Immature natural killer cell (primary cell): ENCODE data around the gene KRT4. TPM values are rescaled to one million over a fixed set of nuclear protein-coding genes. Genes with fewer than 3 reads are reported as not detected.

ENCODE experiments used
- DNase-seq, 3 donors: peaks; one replicate each; pipeline ENCODE4 v3.0.0; 2022; ENCODE audit warnings: mixed read lengths in 1 of 3
- H3K27ac Mint-ChIP-seq, 6 donors: one replicate each; pipeline ENCODE4 v1.8.0; 2020; ENCODE audit warnings: mixed read lengths in 6 of 6, mild to moderate bottlenecking in 5 of 6, inconsistent platforms in 4 of 6, moderate library complexity in 3 of 6
- H3K27me3 Mint-ChIP-seq, 3 donors: one replicate each; pipeline ENCODE4 v1.8.0; 2020 to 2021; ENCODE audit warnings: low read depth in 3 of 3, mild to moderate bottlenecking in 3 of 3, mixed read lengths in 3 of 3, moderate library complexity in 3 of 3, inconsistent platforms in 1 of 3
- H3K36me3 Mint-ChIP-seq, 3 donors: one replicate each; pipeline ENCODE4 v1.8.0; 2020; ENCODE audit warnings: mixed read lengths in 3 of 3, inconsistent platforms in 2 of 3, mild to moderate bottlenecking in 2 of 3
- H3K4me1 Mint-ChIP-seq, 2 donors: one replicate each; pipeline ENCODE4 v1.8.0; 2020; ENCODE audit warnings: inconsistent platforms in 2 of 2, mild to moderate bottlenecking in 2 of 2, mixed read lengths in 2 of 2, moderate library complexity in 1 of 2
- H3K4me3 Mint-ChIP-seq, 5 donors: one replicate each; pipeline ENCODE4 v1.8.0; 2020; ENCODE audit warnings: mild to moderate bottlenecking in 5 of 5, mixed read lengths in 5 of 5, inconsistent platforms in 3 of 5, moderate library complexity in 3 of 5
- H3K9me3 Mint-ChIP-seq, 6 donors: one replicate each; pipeline ENCODE4 v1.8.0; 2020; ENCODE audit warnings: mild to moderate bottlenecking in 6 of 6, mixed read lengths in 6 of 6, inconsistent platforms in 4 of 6, moderate library complexity in 3 of 6
- polyA plus RNA-seq, 3 donors: library from polyadenylated mRNA; unstranded; fragments of 300-500 nt; fragmentation: Illumina TruSeq; gene quantifications; one replicate each; pipeline ENCODE4 v1.2.3, GENCODE V29; 2021

The KRT4 gene
- polyA plus RNA-seq, 3 donors from 2014 or later, result not detected

GRCh38 chr12:52814710-52815155 lies 817 bp upstream of the KRT4 start:
- no peak overlapping the region for H3K27ac Mint-ChIP-seq
- H3K9me3 Mint-ChIP-seq, result no peaks in the 10 kb centered on the region
- no peak overlapping the region for H3K4me3 Mint-ChIP-seq
- no peak for DNase-seq
- H3K36me3 Mint-ChIP-seq, result no peaks in the 10 kb centered on the region
- no peaks in the 10 kb centered on the region for H3K4me1 Mint-ChIP-seq
- peaks cover 0 to 11% (median 0%) of the 10 kb centered on the region in 3 donors for H3K27me3 Mint-ChIP-seq

- Mint-ChIP-seq H3K4me1 (no peaks in the 10 kb centered on the region), H3K27me3 (peaks cover 0 to 11% (median 0%) of the 10 kb centered on the region in 3 donors), H3K9me3 (no peaks in the 10 kb centered on the region), H3K4me3 (no peak overlapping the region), H3K36me3 (no peaks in the 10 kb centered on the region), H3K27ac (no peak overlapping the region)
- DNase-seq, result no peak
These were observed 605 bp downstream of the KRT4 start for GRCh38 chr12:52813203-52813819.

GRCh38 chr12:52812749-52813148 lies 1.2 kb downstream of the KRT4 start:
- H3K9me3 Mint-ChIP-seq, result no peaks in the 10 kb centered on the region
- H3K4me1 Mint-ChIP-seq, result no peaks in the 10 kb centered on the region
- H3K36me3 Mint-ChIP-seq, result no peaks in the 10 kb centered on the region
- H3K27ac Mint-ChIP-seq, result no peak overlapping the region
- peaks cover 0 to 10% (median 0%) of the 10 kb centered on the region in 3 donors for H3K27me3 Mint-ChIP-seq
- H3K4me3 Mint-ChIP-seq, result no peak overlapping the region
- no peak for DNase-seq

- H3K27me3 Mint-ChIP-seq, result peaks cover 0 to 4% (median 0%) of the 10 kb centered on the region in 3 donors
- H3K4me3 Mint-ChIP-seq, result no peak overlapping the region
- no peak for DNase-seq
- no peaks in the 10 kb centered on the region for H3K36me3 Mint-ChIP-seq
- H3K4me1 Mint-ChIP-seq, result no peaks in the 10 kb centered on the region
- no peak overlapping the region for H3K27ac Mint-ChIP-seq
- no peaks in the 10 kb centered on the region for H3K9me3 Mint-ChIP-seq
These were observed 1.9 kb downstream of the KRT4 start for GRCh38 chr12:52812073-52812400.

- Mint-ChIP-seq H3K9me3 (no peaks in the 10 kb centered on the region), H3K27me3 (peaks cover 0 to 4% (median 0%) of the 10 kb centered on the region in 3 donors)
- no peak for DNase-seq
These were observed 2.5 kb downstream of the KRT4 start for GRCh38 chr12:52811191-52812072.

GRCh38 chr12:52810554-52810953 lies 3.4 kb downstream of the KRT4 start:
- Mint-ChIP-seq H3K4me1 (no peaks in the 10 kb centered on the region), H3K4me3 (no peak overlapping the region), H3K36me3 (no peaks in the 10 kb centered on the region), H3K9me3 (no peaks in the 10 kb centered on the region), H3K27me3 (peaks cover 0 to 4% (median 0%) of the 10 kb centered on the region in 3 donors), H3K27ac (no peak overlapping the region)
- DNase-seq, result no peak

More at GRCh38 chr12:52811191-52812072, 2.5 kb downstream of the KRT4 start:
- Mint-ChIP-seq H3K27ac (no peak overlapping the region), H3K36me3 (no peaks in the 10 kb centered on the region), H3K4me3 (no peak overlapping the region), H3K4me1 (no peaks in the 10 kb centered on the region)

- H3K4me1 Mint-ChIP-seq, result no peaks in the 10 kb centered on the region
- H3K27ac Mint-ChIP-seq, result no peak overlapping the region
- H3K36me3 Mint-ChIP-seq, result no peaks in the 10 kb centered on the region
- H3K4me3 Mint-ChIP-seq, result no peak overlapping the region
- no peaks in the 10 kb centered on the region for H3K9me3 Mint-ChIP-seq
- H3K27me3 Mint-ChIP-seq, result peaks cover 0 to 2% (median 0%) of the 10 kb centered on the region in 3 donors
- DNase-seq, result no peak
These were observed 4.8 kb downstream of the KRT4 start for GRCh38 chr12:52809166-52809565.

GRCh38 chr12:52808573-52809160 lies 5.2 kb downstream of the KRT4 start:
- no peaks in the 10 kb centered on the region for H3K36me3 Mint-ChIP-seq
- H3K27me3 Mint-ChIP-seq, result peaks cover 0 to 2% (median 0%) of the 10 kb centered on the region in 3 donors
- no peak for DNase-seq
- H3K4me3 Mint-ChIP-seq, result no peak overlapping the region
- H3K4me1 Mint-ChIP-seq, result no peaks in the 10 kb centered on the region
- H3K27ac Mint-ChIP-seq, result no peak overlapping the region
- H3K9me3 Mint-ChIP-seq, result no peaks in the 10 kb centered on the region

GRCh38 chr12:52807544-52808470 lies 6.1 kb downstream of the KRT4 start:
- H3K9me3 Mint-ChIP-seq, result no peaks in the 10 kb centered on the region
- no peaks in the 10 kb centered on the region for H3K4me1 Mint-ChIP-seq
- H3K36me3 Mint-ChIP-seq, result no peaks in the 10 kb centered on the region
- H3K27ac Mint-ChIP-seq, result no peak overlapping the region
- peaks cover 0 to 2% (median 2%) of the 10 kb centered on the region in 3 donors for H3K27me3 Mint-ChIP-seq
- H3K4me3 Mint-ChIP-seq, result no peak overlapping the region
- DNase-seq, result no peak

GRCh38 chr12:52806821-52807543 lies 6.9 kb downstream of the KRT4 start:
- H3K4me1 Mint-ChIP-seq, result no peaks in the 10 kb centered on the region
- peaks cover 0 to 2% (median 2%) of the 10 kb centered on the region in 3 donors for H3K27me3 Mint-ChIP-seq
- H3K4me3 Mint-ChIP-seq, result no peak overlapping the region
- no peak for DNase-seq
- H3K9me3 Mint-ChIP-seq, result no peaks in the 10 kb centered on the region
- no peaks in the 10 kb centered on the region for H3K36me3 Mint-ChIP-seq
- H3K27ac Mint-ChIP-seq, result no peak overlapping the region

GRCh38 chr12:52806169-52806811 lies 7.6 kb downstream of the KRT4 start:
- no peak for DNase-seq
- Mint-ChIP-seq H3K4me1 (no peaks in the 10 kb centered on the region), H3K9me3 (no peaks in the 10 kb centered on the region), H3K27ac (no peak overlapping the region), H3K36me3 (no peaks in the 10 kb centered on the region), H3K27me3 (peaks cover 0 to 2% (median 2%) of the 10 kb centered on the region in 3 donors), H3K4me3 (no peak overlapping the region)

- H3K27me3 Mint-ChIP-seq, result peaks cover 0 to 2% (median 2%) of the 10 kb centered on the region in 3 donors
- DNase-seq, result no peak
- H3K9me3 Mint-ChIP-seq, result no peaks in the 10 kb centered on the region
- no peaks in the 10 kb centered on the region for H3K36me3 Mint-ChIP-seq
- no peak overlapping the region for H3K4me3 Mint-ChIP-seq
- no peak overlapping the region for H3K27ac Mint-ChIP-seq
- no peaks in the 10 kb centered on the region for H3K4me1 Mint-ChIP-seq
These were observed 8.2 kb downstream of the KRT4 start for GRCh38 chr12:52805739-52806138.
